Natural killer cell (primary cell): ENCODE measurements around the gene ARL13B. TPM values are rescaled to one million over a fixed set of nuclear protein-coding genes. Genes with fewer than 3 reads are reported as not detected.

ENCODE experiments used
- ATAC-seq, 3 donors: fragments of 150-1000 bp in 2 of 3; fragments of 200-7000 bp in 1 of 3; cut with Tn5 transposase; 1 replicate in 1 of 3; 2 replicates in 2 of 3; pipeline ENCODE4 v1.10.0; 2021; ENCODE audit warnings: mild to moderate bottlenecking in 2 of 3, moderate library complexity in 2 of 3
- DNase-seq, 2 donors: peaks; one replicate each; pipeline versions ENCODE4 v3.0.0 to v3.0.0-alpha.2; 2013 to 2021; ENCODE audit warnings: mixed read lengths in 1 of 2
- H3K27ac ChIP-seq: one replicate; pipeline ENCODE4 v1.5.1; 2013; ENCODE audit warnings: mild to moderate bottlenecking, low read length
- H3K27me3 ChIP-seq: one replicate; pipeline ENCODE4 v1.6.1; 2013; ENCODE audit warnings: low read length; ENCODE audit not compliant: control insufficient read depth, insufficient read depth
- H3K36me3 ChIP-seq: one replicate; pipeline ENCODE4 v1.6.1; 2013; ENCODE audit warnings: low read length; ENCODE audit not compliant: control insufficient read depth, insufficient read depth
- H3K4me1 ChIP-seq: one replicate; pipeline ENCODE4 v1.6.1; 2013; ENCODE audit warnings: low read length; ENCODE audit not compliant: control insufficient read depth, insufficient read depth
- H3K4me3 ChIP-seq: one replicate; pipeline ENCODE4 v1.5.1; 2013; ENCODE audit warnings: low read length
- H3K9me3 ChIP-seq: one replicate; pipeline ENCODE4 v1.6.1; 2013; ENCODE audit warnings: low read length; ENCODE audit not compliant: control insufficient read depth, insufficient read depth
- H3K27ac Mint-ChIP-seq, 2 donors: one replicate each; pipeline ENCODE4 v1.8.0; 2022; ENCODE audit warnings: mild to moderate bottlenecking in 2 of 2, mixed read lengths in 2 of 2, moderate library complexity in 1 of 2
- H3K27me3 Mint-ChIP-seq, 2 donors: one replicate each; pipeline ENCODE4 v1.8.0; 2022; ENCODE audit warnings: low read depth in 2 of 2, mixed read lengths in 2 of 2
- H3K36me3 Mint-ChIP-seq: one replicate; pipeline ENCODE4 v1.8.0; 2022; ENCODE audit warnings: mixed read lengths
- H3K4me1 Mint-ChIP-seq, 2 donors: one replicate each; pipeline ENCODE4 v1.8.0; 2022; ENCODE audit warnings: mixed read lengths in 2 of 2
- H3K4me3 Mint-ChIP-seq: one replicate; pipeline ENCODE4 v1.8.0; 2022; ENCODE audit warnings: mild to moderate bottlenecking, moderate library complexity, mixed read lengths
- H3K9me3 Mint-ChIP-seq, 2 donors: one replicate each; pipeline ENCODE4 v1.8.0; 2022; ENCODE audit warnings: mixed read lengths in 2 of 2
- CTCF ChIP-seq: fragments of 200-600 bp; IDR thresholded peaks from one replicate; pipeline ENCODE4 v1.8.0; 2022; ENCODE audit warnings: antibody characterized with exemption
- WGBS: methylation state at CpG from one replicate; pipeline ENCODE4 v1.1.7; 2013; ENCODE audit warnings: missing lambda C conversion rate; ENCODE audit not compliant: insufficient coverage; 5-methylcytosine and 5-hydroxymethylcytosine counted together
- intact Hi-C: fragments of 100-400 bp; cut with micrococcal nuclease; formaldehyde crosslinking; loops from one replicate; pipeline ENCODE4 v1.14.2; 2022
- total RNA-seq, 4 donors: library from RNA; stranded (reverse); fragments of 120-200 nt in 1 of 4; gene quantifications; one replicate each; pipeline versions ENCODE4 v1.2.3 to v1.2.4, GENCODE V29; 2013 to 2022

The ARL13B gene
- total RNA-seq, 3 donors from 2014 or later (not counting 1 experiment from before 2014, with no cell fraction given): 8.3 to 14.3 (median 10.5) TPM

GRCh38 chr3:93983408-93983807, 3.5 kb downstream of the ARL13B start:
- H3K36me3 Mint-ChIP-seq: no peaks in the 10 kb centered on the region
- 100% methylated on average over 1 of the region's 3 CpGs for WGBS

GRCh38 chr3:93984618-93985017, 4.7 kb downstream of the ARL13B start:
- no peak overlapping the region for H3K27ac ChIP-seq
- DNase-seq (no peak), ATAC-seq (no peak)
- no peaks in the 10 kb centered on the region for H3K36me3 ChIP-seq
- no peaks in the 10 kb centered on the region for H3K9me3 Mint-ChIP-seq
- no peak for TF ChIP-seq CTCF
- no peaks in the 10 kb centered on the region for H3K36me3 Mint-ChIP-seq
- peaks cover 7% of the 10 kb centered on the region for H3K4me1 ChIP-seq
- no peak overlapping the region for H3K4me3 ChIP-seq
- H3K4me1 Mint-ChIP-seq: peaks cover 11 to 15% of the 10 kb centered on the region in 2 donors
- 90% methylated on average over 5 of the region's 5 CpGs for WGBS
- no peaks in the 10 kb centered on the region for H3K27me3 ChIP-seq
- H3K4me3 Mint-ChIP-seq: no peak overlapping the region
- no peaks in the 10 kb centered on the region for H3K27me3 Mint-ChIP-seq
- intact Hi-C loops: no loop called here
- no peaks in the 10 kb centered on the region for H3K9me3 ChIP-seq
- H3K27ac Mint-ChIP-seq: peak overlapping the region in 1 of 2 donors; percentile 27

More at GRCh38 chr3:93983408-93983807, 3.5 kb downstream of the ARL13B start:
- Mint-ChIP-seq H3K9me3 (no peaks in the 10 kb centered on the region), H3K27me3 (no peaks in the 10 kb centered on the region), H3K27ac (no peak overlapping the region), H3K4me3 (no peak overlapping the region), H3K4me1 (peaks cover 15 to 20% of the 10 kb centered on the region in 2 donors)
- no peak overlapping the region for H3K27ac ChIP-seq
- no peak for TF ChIP-seq CTCF
- intact Hi-C loops: no loop called here
- H3K36me3 ChIP-seq: no peaks in the 10 kb centered on the region
- DNase-seq (no peak), ATAC-seq (no peak)
- no peaks in the 10 kb centered on the region for H3K9me3 ChIP-seq
- H3K4me3 ChIP-seq: no peak overlapping the region
- H3K27me3 ChIP-seq: no peaks in the 10 kb centered on the region
- H3K4me1 ChIP-seq: peaks cover 10% of the 10 kb centered on the region

GRCh38 chr3:93988283-93988682, 8.3 kb downstream of the ARL13B start:
- Histone ChIP-seq H3K4me3 (no peak overlapping the region), H3K27ac (no peak overlapping the region), H3K4me1 (no peaks in the 10 kb centered on the region), H3K36me3 (no peaks in the 10 kb centered on the region), H3K9me3 (no peaks in the 10 kb centered on the region), H3K27me3 (no peaks in the 10 kb centered on the region)
- DNase-seq (no peak), ATAC-seq (no peak)
- H3K36me3 Mint-ChIP-seq: no peaks in the 10 kb centered on the region
- no peak overlapping the region for H3K4me3 Mint-ChIP-seq
- intact Hi-C loops: no loop called here
- no peaks in the 10 kb centered on the region for H3K9me3 Mint-ChIP-seq
- no peaks in the 10 kb centered on the region for H3K27me3 Mint-ChIP-seq
- no peak for TF ChIP-seq CTCF
- no peak overlapping the region for H3K27ac Mint-ChIP-seq
- no peaks in the 10 kb centered on the region for H3K4me1 Mint-ChIP-seq

- Mint-ChIP-seq H3K4me3 (no peak overlapping the region), H3K27ac (no peak overlapping the region), H3K36me3 (no peaks in the 10 kb centered on the region), H3K4me1 (peaks cover 0 to under 1% of the 10 kb centered on the region in 2 donors), H3K27me3 (no peaks in the 10 kb centered on the region), H3K9me3 (no peaks in the 10 kb centered on the region)
- ATAC-seq: no peak
- Histone ChIP-seq H3K4me1 (no peaks in the 10 kb centered on the region), H3K4me3 (no peak overlapping the region), H3K27me3 (no peaks in the 10 kb centered on the region), H3K27ac (no peak overlapping the region), H3K9me3 (no peaks in the 10 kb centered on the region), H3K36me3 (no peaks in the 10 kb centered on the region)
- 97% methylated on average over 9 of the region's 9 CpGs for WGBS
- intact Hi-C loops: no loop called here
- DNase-seq: no peak
- TF ChIP-seq CTCF: no peak
These were observed 8.8 kb downstream of the ARL13B start for GRCh38 chr3:93988764-93989163.
